Posterior vena cava (tissue), 2 donors: ENCODE data around the gene MMP20. TPM values are rescaled to one million over a fixed set of nuclear protein-coding genes. Genes with fewer than 3 reads are reported as not detected.
"Not testable (repeated sequence)": the region's sequence is repeated elsewhere in the genome, so short reads cannot be mapped to it uniquely, and the experiment has no call there.

Experiments
- DNase-seq: peaks from one replicate; pipeline ENCODE4 v3.0.0-alpha.2; 2020; ENCODE audit warnings: low spot score
- intact Hi-C, 2 donors: fragments of 100-400 bp; cut with DNase I; formaldehyde crosslinking; loops; one replicate each; pipeline versions ENCODE4 v1.14.1 to v1.14.2; 2022 to 2023
- long read RNA-seq, 2 donors: library from polyadenylated mRNA; unstranded; transcript quantifications; one replicate each; pipeline ENCODE4 v2.0.0, GENCODE V29; 2020 to 2021
- total RNA-seq, 2 donors: library from RNA; stranded (reverse); fragmentation: NEBNext Ultra II Directional; extraction: Animal tissue kit (Norgen Biotek cat#: 25700); gene quantifications; one replicate each; pipeline ENCODE4 v1.2.1, GENCODE V29; 2021
- donor health status: DM: yes; HTN: yes; CAD: no.
- donor health status: DM: yes; HTN: yes; CAD: no.

Gene MMP20
- not detected for total RNA-seq
- long read RNA-seq, donor 1, result 0 reads
- long read RNA-seq, donor 2, result 0 reads

- intact Hi-C loops, result no loop called here
- DNase-seq, result no peak
These were observed at the start of gene MMP20 for GRCh38 chr11:102625177-102625576. TSS of gene MMP20 (minus strand) at chr11:102625332. CDS start at chr11:102625319, 13 bp downstream.

- DNase-seq, result no peak
- intact Hi-C loops, result no loop called here
These were observed 44.5 kb upstream of the MMP20 start for GRCh38 chr11:102669664-102670063.

DNA sequence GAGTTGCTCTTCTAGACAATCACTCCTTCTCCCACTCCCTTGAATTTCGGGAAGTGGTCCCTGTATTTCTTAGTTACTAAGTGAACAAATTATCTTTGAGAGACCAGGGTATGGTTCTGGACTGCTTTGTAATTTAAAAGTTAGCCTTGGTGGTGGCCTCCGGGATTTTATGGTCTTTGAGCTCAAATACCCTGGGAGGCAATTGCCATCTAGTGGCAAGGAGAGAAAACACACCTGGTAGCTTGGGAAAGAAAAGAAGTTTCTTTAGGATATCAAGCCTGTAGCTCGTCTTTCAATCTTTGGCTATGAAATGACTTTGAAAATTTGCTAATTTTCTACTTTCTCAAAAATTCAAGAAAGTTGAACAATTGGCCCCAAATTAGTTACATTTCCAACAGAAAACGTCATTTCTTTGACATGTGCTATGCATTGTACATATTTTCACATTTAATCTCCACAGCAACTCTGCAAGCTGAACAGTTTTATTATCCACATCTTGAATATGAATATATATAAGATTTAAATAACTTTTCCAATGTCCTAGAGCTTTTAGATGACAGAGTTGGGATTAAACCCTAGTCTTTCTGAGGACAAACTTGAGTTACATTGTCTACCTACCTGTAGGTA is 41.3 kb upstream of the MMP20 start:
- intact Hi-C loops, result no loop called here
- no peak for DNase-seq

DNA sequence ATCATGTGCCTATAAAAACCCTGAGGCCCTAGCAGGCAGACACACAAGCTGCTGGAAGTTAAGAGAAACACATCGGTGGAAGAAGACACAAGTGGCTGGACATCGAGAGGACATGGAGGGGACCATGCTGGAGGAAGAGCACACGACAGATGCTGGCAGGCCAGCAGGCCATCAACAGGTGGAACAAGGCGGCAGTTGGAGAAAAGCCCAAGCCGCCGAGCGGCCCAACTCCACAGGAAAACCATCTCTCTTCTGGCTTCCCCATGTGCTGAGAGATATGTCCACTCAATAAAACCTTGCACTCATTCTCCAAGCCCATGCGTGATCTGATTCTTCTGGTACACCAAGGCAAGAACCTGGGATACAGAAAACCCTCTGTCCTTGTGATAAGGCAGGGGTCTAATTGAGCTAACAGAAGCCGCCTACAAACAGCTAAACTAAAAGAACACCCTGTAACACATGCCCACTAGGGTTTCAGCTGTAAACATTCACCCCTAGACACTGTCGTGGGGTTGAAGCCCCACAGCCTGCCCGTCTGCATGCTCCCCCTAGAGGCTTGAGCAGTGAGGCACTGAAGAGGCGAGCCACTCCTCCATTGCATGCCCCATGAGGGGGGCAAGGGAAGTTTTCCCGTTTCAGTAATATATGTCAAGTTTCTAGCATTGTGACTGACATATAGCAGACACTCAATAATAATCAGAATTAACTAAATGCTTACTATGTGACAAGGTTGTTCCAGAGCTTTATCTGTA is 39.0 kb upstream of the MMP20 start:
- intact Hi-C loops, result no loop called here
- no peak for DNase-seq

GRCh38 chr11:102662607-102663006 is 37.5 kb upstream of the MMP20 start:
- intact Hi-C loops, result no loop called here
- no peak for DNase-seq

- intact Hi-C loops, result no loop called here
These were observed 35.9 kb upstream of the MMP20 start for GRCh38 chr11:102661040-102661439.

DNA sequence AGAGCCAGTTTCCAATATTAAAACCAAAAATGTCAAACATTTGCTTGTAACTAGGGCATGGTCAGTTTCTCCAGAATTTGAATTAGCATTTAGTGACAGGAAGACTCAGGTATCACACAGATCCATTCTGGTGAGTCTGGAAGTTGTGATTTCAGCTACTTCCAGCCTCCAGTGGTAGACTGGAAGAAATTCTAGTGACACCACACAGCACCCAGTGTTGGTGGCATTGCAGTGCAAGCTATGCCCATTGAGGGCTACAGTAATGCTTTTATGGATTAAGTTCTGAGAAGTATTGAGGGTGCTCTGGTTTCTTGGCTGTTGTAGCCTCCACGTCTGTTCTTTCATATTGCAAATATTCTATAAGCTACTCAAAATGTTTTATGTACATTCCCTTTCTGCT is 31.4 kb upstream of the MMP20 start:
- intact Hi-C loops, result no loop called here

More at GRCh38 chr11:102661040-102661439, 35.9 kb upstream of the MMP20 start:
- DNase-seq, result no peak

DNA sequence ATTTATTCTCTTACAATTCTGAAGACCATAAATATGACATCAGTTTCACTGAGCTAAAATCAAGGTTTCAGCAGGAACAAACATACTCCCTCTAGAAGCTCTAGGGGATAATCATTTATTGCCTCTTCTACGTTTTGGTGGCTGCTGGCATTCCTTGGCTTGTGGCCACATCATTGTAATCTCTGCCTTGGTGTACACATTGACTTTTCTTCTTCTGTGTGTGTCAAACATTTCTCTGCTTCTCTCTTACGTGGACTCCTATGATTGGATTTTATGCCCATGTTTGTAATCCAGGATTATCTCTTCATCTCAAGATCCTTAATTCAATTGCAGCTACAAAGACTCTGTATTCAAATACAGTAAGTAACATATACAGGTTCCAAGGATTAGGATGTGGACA is 30.4 kb upstream of the MMP20 start:
- intact Hi-C loops, result no loop called here

More for the DNA sequence above, 31.4 kb upstream of the MMP20 start:
- no peak for DNase-seq

GRCh38 chr11:102654761-102655160 is 29.6 kb upstream of the MMP20 start:
- no peak for DNase-seq
- intact Hi-C loops, result no loop called here

More for the DNA sequence above, 30.4 kb upstream of the MMP20 start:
- no peak for DNase-seq

GRCh38 chr11:102653744-102654291 is 28.7 kb upstream of the MMP20 start:
- intact Hi-C loops, result no loop called here
- no peak for DNase-seq

DNA sequence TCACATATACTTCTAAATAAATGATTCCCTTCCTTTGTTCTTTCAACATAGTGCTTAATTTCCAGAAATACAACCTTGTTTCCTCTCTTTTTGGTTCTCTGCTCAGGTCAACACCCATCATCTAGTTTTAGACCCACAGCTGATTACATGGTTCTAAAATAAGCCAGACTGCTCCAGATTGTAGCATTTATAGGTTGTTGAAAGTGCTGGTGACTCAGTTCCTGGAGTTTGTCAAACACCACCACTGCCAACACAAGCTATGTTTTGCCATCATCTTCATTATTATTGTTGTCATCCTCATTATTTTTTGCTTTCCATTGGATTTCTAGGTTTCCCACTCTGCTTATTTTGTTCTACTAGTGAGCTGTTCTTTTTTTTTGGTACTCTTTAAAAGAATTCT is 22.3 kb upstream of the MMP20 start:
- DNase-seq, result no peak
- intact Hi-C loops, result no loop called here

DNA sequence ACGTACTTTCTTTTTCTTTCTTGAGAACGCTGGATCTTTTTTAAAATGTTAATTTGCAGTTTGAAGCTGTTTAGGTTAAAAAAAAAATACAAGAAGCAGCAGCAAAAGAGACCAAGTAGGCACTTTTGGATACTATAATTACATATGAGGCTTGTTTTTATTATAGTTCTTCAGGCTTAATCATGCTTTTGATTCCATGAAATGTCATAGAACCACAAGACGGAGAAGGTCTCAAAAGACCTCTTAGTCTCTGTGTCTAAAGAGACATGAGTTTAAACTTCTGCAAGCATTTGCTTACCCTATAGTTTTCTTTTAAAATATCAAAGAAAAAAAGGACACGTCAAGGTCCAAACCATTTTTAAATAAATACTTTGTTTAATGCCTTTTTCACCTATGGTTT is 18.8 kb upstream of the MMP20 start:
- no peak for DNase-seq
- intact Hi-C loops, result no loop called here

DNA sequence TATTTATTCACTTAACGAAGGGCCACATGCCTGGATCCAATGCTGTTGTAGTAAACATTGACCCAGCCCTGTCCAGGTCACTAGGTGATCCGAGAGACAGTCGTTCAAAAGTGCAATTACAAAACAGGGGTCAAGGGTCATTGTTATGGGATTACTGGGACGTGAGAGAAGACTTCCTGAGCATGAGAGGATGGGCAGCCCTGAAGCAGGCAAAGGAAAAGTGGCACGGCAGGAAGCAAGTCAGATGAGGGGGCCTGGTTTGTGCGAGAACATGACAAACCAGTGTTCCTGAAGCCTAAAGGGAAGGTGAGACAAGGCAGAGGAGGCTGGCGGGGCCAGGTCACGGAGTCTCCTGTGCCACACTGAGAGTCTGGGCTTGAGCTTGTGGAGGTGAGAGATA is 15.8 kb upstream of the MMP20 start:
- intact Hi-C loops, result no loop called here
- DNase-seq, result no peak

DNA sequence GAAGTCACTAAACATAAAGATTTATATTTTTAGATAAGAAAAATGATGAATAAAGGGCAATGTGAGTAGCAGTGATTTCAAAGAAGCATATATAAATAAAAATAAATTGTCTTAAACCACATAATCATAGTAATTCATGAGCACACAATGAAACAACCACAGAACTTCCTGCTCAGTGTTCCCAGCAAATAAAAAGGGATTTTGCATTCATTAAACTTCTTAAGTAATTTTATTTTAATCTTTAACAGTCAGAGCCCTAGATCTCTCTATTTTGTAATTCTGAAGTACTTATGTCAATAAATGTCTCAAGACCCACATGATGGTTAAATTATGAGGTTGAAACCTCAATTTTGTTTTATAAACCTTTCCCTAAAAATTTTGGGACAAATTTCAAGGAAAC is 14.5 kb upstream of the MMP20 start:
- intact Hi-C loops, result no loop called here
- no peak for DNase-seq

DNA sequence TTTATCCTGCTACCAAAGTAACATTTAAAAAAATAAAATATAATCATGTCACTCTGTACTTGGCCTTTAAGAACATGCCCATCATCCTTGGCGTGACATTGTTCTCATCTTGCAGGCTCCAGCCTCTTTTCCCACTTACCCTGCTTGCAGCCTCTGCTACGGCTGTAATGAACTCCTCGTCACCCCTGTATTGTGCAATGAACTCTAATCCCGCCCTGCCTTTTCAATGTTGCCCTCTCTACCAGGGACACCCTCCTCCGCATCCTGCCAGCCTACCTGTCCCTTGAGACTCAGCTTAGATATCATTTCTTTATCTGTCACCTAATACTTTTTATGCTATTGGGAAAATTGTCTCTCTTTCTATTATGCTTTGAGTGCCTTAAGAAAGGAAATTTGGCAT is 12.6 kb upstream of the MMP20 start:
- no peak for DNase-seq
- intact Hi-C loops, result no loop called here

DNA sequence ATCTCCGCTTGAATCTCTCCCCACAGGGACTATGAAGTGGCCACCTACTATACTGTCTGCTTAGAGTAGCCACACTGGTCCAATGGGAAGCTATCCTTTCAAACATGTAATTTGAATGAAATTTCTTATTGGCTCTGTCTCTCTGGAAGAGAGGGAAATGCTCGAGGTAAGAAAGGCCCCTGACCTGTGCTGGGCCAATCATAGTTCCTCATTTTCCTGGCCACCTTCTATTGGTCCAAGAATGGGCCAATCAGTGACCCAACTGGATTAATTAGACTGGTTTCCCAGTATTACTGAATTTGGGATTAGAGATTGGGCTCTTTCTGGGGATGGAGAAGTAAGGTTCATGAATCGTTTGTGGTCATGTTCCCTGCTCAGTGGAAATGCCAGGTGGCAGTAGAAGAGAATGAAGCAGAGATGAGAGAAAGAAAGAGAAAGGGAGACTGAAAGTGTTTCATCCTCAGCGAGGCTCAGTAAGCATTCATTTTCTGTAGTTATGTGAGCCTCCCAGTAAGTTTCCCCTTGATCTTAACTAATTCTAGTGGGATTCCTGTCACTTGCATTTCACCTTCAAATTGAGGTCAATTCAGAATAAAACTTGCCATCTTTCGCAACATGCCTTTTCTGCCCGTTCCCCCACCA is 8.4 kb upstream of the MMP20 start:
- intact Hi-C loops, result no loop called here
- DNase-seq, result no peak

DNA sequence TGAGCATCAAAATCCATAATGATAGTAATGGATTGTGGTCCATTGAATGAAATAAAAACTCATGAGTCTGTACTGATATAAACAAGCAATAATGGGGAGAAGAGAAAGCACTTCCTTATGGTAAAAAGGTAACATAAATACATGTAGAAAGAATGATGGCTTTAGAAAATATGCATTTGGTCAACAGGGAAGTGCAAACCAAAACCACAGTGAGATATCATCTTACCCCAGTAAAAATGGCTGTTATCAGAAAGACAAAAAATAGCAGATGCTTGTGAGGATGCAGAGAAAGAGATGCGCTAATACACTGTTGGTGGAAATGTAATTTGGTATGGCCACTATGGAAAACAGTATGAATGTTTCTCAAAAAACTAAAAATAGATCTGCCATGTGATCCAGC is 6.9 kb upstream of the MMP20 start:
- intact Hi-C loops, result no loop called here
- no peak for DNase-seq

- DNase-seq, result no peak
- intact Hi-C loops, result no loop called here
These were observed 5.7 kb upstream of the MMP20 start for GRCh38 chr11:102630598-102631448.

GRCh38 chr11:102629908-102630307 is 4.8 kb upstream of the MMP20 start:
- DNase-seq, intact Hi-C loops: not testable (repeated sequence)
